OCI-LY3 (cell line): ENCODE measurements around the gene S100A12.

Experiments used
- H2AFZ ChIP-seq: fragments of 200-600, 300-600 bp; shearing (Covaris generic); 2 replicates; pipeline ENCODE4 v1.6.0; 2014; ENCODE audit warnings: antibody characterized with exemption, low read depth, low read length
- H3K27ac ChIP-seq: fragments of 200-600, 300-600 bp; sonication (generic); 2 replicates; pipeline ENCODE4 v1.5.1; 2014; ENCODE audit warnings: mild to moderate bottlenecking, low read length, moderate library complexity, mixed read lengths
- H3K27me3 ChIP-seq: fragments of 200-600, 300-600 bp; sonication (generic); 2 replicates; pipeline ENCODE4 v1.6.1; 2014; ENCODE audit warnings: low read depth, low read length, mixed read lengths
- H3K36me3 ChIP-seq: fragments of 200-600, 300-600 bp; sonication (generic); replicated peaks from 2 replicates; pipeline ENCODE3; 2014; ENCODE audit warnings: low read depth, low read length, mixed read lengths
- H3K4me1 ChIP-seq: fragments of 300-600, 200-600 bp; sonication (generic); 2 replicates; pipeline ENCODE4 v1.6.1; 2014; ENCODE audit warnings: low read length, mixed read lengths
- H3K4me2 ChIP-seq: fragments of 200-600, 300-600 bp; sonication (generic); 2 replicates; pipeline ENCODE4 v1.6.1; 2014; ENCODE audit warnings: low read length, mixed read lengths
- H3K4me3 ChIP-seq: fragments of 300-600, 200-600 bp; sonication (generic); 2 replicates; pipeline ENCODE4 v1.5.1; 2014; ENCODE audit warnings: antibody characterized with exemption, mild to moderate bottlenecking, low read length, moderate library complexity
- H3K79me2 ChIP-seq: fragments of 300-600, 200-600 bp; shearing (Covaris generic); 2 replicates; pipeline ENCODE4 v1.6.1; 2014; ENCODE audit warnings: mild to moderate bottlenecking, low read length, mixed read lengths
- H3K9ac ChIP-seq: fragments of 300-600, 200-600 bp; shearing (Covaris generic); 2 replicates; pipeline ENCODE4 v1.6.0; 2014; ENCODE audit warnings: mild to moderate bottlenecking, low read length, moderate library complexity
- H3K9me3 ChIP-seq: fragments of 200-600, 300-600 bp; shearing (Covaris generic); 2 replicates; pipeline ENCODE4 v1.6.1; 2014; ENCODE audit warnings: low read length, mixed read lengths; ENCODE audit not compliant: insufficient read depth
- H4K20me1 ChIP-seq: fragments of 200-600, 300-600 bp; sonication (generic); 2 replicates; pipeline ENCODE4 v1.6.1; 2016; ENCODE audit warnings: low read length, mixed read lengths; ENCODE audit not compliant: insufficient read depth
- EZH2phosphoT487 ChIP-seq: fragments of 200-600 bp; shearing (Covaris generic); IDR thresholded peaks from 2 replicates; pipeline ENCODE4 v1.6.1; 2018; ENCODE audit warnings: antibody characterized with exemption, mixed run types, low read depth
- TF ChIP-seq, protein P1 (sequence below): fragments of 200-600, 300-600 bp; sonication (generic); IDR thresholded peaks from 2 replicates; pipeline ENCODE4 v1.5.1; 2014; ENCODE audit warnings: antibody characterized with exemption, low read length, low read depth

S100A12 gene

GRCh38 chr1:153353226-153353947 lies 22.0 kb downstream of the S100A12 start:
- no peak for TF ChIP-seq EZH2phosphoT487
- TF ChIP-seq, protein P1, sequence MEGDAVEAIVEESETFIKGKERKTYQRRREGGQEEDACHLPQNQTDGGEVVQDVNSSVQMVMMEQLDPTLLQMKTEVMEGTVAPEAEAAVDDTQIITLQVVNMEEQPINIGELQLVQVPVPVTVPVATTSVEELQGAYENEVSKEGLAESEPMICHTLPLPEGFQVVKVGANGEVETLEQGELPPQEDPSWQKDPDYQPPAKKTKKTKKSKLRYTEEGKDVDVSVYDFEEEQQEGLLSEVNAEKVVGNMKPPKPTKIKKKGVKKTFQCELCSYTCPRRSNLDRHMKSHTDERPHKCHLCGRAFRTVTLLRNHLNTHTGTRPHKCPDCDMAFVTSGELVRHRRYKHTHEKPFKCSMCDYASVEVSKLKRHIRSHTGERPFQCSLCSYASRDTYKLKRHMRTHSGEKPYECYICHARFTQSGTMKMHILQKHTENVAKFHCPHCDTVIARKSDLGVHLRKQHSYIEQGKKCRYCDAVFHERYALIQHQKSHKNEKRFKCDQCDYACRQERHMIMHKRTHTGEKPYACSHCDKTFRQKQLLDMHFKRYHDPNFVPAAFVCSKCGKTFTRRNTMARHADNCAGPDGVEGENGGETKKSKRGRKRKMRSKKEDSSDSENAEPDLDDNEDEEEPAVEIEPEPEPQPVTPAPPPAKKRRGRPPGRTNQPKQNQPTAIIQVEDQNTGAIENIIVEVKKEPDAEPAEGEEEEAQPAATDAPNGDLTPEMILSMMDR, result peak; percentile 76
- Histone ChIP-seq H3K9ac (no peak overlapping the region), H2AFZ (no peak overlapping the region)

GRCh38 chr1:153352523-153352922 lies 22.9 kb downstream of the S100A12 start:
- Histone ChIP-seq H3K27ac (no peak overlapping the region), H3K27me3 (peaks cover 38% of the 10 kb centered on the region), H4K20me1 (no peaks in the 10 kb centered on the region; the same call in 1 of the 2 replicates), H3K79me2 (no peaks in the 10 kb centered on the region), H3K9ac (no peak overlapping the region), H3K4me3 (no peak overlapping the region), H2AFZ (no peak overlapping the region), H3K4me2 (no peak overlapping the region), H3K4me1 (peaks cover 42% of the 10 kb centered on the region), H3K36me3 (no peaks in the 10 kb centered on the region), H3K9me3 (no peaks in the 10 kb centered on the region)
- TF ChIP-seq, protein P1, result peak; percentile 96
- no peak for TF ChIP-seq EZH2phosphoT487

More at GRCh38 chr1:153353226-153353947, 22.0 kb downstream of the S100A12 start:
- Histone ChIP-seq H3K4me2 (no peak overlapping the region), H3K4me3 (no peak overlapping the region), H3K9me3 (no peaks in the 10 kb centered on the region), H3K36me3 (no peaks in the 10 kb centered on the region), H3K27me3 (peaks cover 35% of the 10 kb centered on the region), H3K4me1 (peaks cover 38% of the 10 kb centered on the region), H3K79me2 (no peaks in the 10 kb centered on the region), H4K20me1 (no peaks in the 10 kb centered on the region; the same call in 1 of the 2 replicates), H3K27ac (no peak overlapping the region)

DNA sequence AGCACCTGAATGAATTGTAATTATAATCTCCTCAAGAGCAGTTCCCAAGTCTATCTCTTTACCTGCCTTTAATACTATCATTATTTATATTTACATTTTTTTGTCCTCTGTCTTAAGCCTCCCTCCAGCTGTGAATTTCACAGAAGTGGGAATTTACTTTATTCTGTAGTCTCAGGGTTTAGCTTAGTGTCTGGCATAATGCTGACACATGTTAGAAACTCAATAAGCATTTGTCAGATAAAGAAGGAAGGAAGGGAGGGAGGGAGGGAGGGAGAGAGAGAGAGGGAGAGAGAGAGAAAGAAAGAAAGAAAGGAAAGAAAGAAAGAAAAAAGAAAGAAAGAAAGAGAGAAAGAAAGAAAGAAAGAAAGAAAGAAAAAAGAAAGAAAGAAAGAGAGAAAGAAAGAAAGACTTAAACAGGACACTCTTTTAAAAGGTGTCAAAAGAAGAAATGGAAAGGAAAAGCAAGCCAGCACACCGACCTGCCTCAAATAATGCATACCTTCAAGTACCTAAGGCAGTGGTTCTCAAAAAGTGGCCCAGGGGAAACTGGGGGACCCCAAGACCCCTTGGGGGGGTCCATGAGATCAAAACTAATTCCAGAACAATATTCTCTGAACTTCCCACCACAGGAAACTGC lies 25.0 kb downstream of the S100A12 start:
- Histone ChIP-seq H3K9me3 (no peaks in the 10 kb centered on the region), H3K9ac (peak overlapping the region; percentile 32; the same call in 1 of the 2 replicates), H3K36me3 (no peaks in the 10 kb centered on the region), H3K27ac (no peak overlapping the region), H3K4me1 (peaks cover 59% of the 10 kb centered on the region), H3K79me2 (no peaks in the 10 kb centered on the region), H3K4me3 (peak overlapping the region; percentile 52), H3K4me2 (peak overlapping the region; percentile 71), H2AFZ (no peak overlapping the region), H3K27me3 (peaks cover 27% of the 10 kb centered on the region), H4K20me1 (no peaks in the 10 kb centered on the region; the same call in 1 of the 2 replicates)
- TF ChIP-seq, protein P1, result no peak
- no peak for TF ChIP-seq EZH2phosphoT487
